A673 (cell line): ENCODE results near the gene TEC. TPM values are rescaled to one million over a fixed set of nuclear protein-coding genes. Genes with fewer than 3 reads are reported as not detected.

Experiments
- BruUV-seq: library from RNA; stranded (reverse); fragments of 400-500 nt; replicated peaks from 2 replicates; lab custom pipeline; 2021; lab: Mats Ljungman, UMichigan
- CTCF ChIA-PET: fragments of 300-600 bp; sonication (Branson Sonifier 250); formaldehyde crosslinking; loops from one replicate; lab custom pipeline; 2022; ENCODE audit warnings: antibody characterized with exemption; lab: Charles Lee
- POLR2A ChIA-PET: fragments of 300-600 bp; sonication (Branson Sonifier 250); formaldehyde crosslinking; loops from one replicate; lab custom pipeline; 2022; ENCODE audit warnings: antibody characterized with exemption; ENCODE audit not compliant: low non-redundant PET; lab: Charles Lee
- DNase-seq: peaks from one replicate; pipeline ENCODE4 v3.0.0-alpha.2; 2015; ENCODE audit warnings: low spot score
- H3K27ac ChIP-seq: fragments of 200-600 bp; sonication (generic); 2 replicates; pipeline ENCODE4 v1.5.1; 2016; ENCODE audit warnings: mixed run types, low read depth, mild to moderate bottlenecking, mixed read lengths, antibody characterized with exemption, low read length; ENCODE audit not compliant: poor library complexity, severe bottlenecking
- H3K27me3 ChIP-seq: fragments of 200-600 bp; sonication (generic); replicated peaks from 2 replicates; pipeline ENCODE4 v1.6.1; 2017; ENCODE audit warnings: mixed run types, low read depth, mild to moderate bottlenecking, mixed read lengths, antibody characterized with exemption, low read length; ENCODE audit not compliant: insufficient read depth, poor library complexity
- H3K36me3 ChIP-seq: fragments of 200-600 bp; sonication (generic); 2 replicates; pipeline ENCODE4 v1.6.1; 2016; ENCODE audit warnings: mixed run types, mild to moderate bottlenecking, mixed read lengths, antibody characterized with exemption, low read length; ENCODE audit not compliant: insufficient read depth, poor library complexity, severe bottlenecking
- H3K4me1 ChIP-seq: fragments of 200-600 bp; sonication (generic); 2 replicates; pipeline ENCODE4 v1.6.1; 2017; ENCODE audit warnings: mixed run types, mild to moderate bottlenecking, mixed read lengths, antibody characterized with exemption, low read length; ENCODE audit not compliant: insufficient read depth, poor library complexity, severe bottlenecking
- H3K4me3 ChIP-seq: fragments of 200-600 bp; sonication (generic); 2 replicates; pipeline ENCODE4 v1.5.1; 2016; ENCODE audit warnings: low read depth, mixed run types, mild to moderate bottlenecking, mixed read lengths, low read length; ENCODE audit not compliant: poor library complexity, severe bottlenecking
- H3K9me3 ChIP-seq: fragments of 200-600 bp; sonication (generic); 2 replicates; pipeline ENCODE4 v1.6.1; 2016; ENCODE audit warnings: mixed run types, low read depth, mild to moderate bottlenecking, mixed read lengths, antibody characterized with exemption, low read length; ENCODE audit not compliant: poor library complexity, severe bottlenecking
- CTCF ChIP-seq: fragments of 300-800, 200-600 bp; sonication (generic); conservative IDR thresholded peaks from 2 replicates; pipeline ENCODE4 v1.5.1; 2017; ENCODE audit warnings: low read depth, mild to moderate bottlenecking, antibody characterized with exemption, low read length, moderate library complexity, mixed read lengths
- EZH2 ChIP-seq: fragments of 200-600 bp; sonication (generic); IDR thresholded peaks from 2 replicates; pipeline ENCODE4 v1.6.1; 2017; ENCODE audit warnings: borderline replicate concordance, low read depth, mild to moderate bottlenecking, mixed read lengths, antibody characterized with exemption, low read length; ENCODE audit not compliant: poor library complexity, severe bottlenecking
- intact Hi-C: fragments of 100-400 bp; cut with micrococcal nuclease; formaldehyde crosslinking; loops from one replicate; pipeline ENCODE4 v1.10.0; 2022; ENCODE audit not compliant: unreplicated experiment
- total RNA-seq: library from RNA; stranded (reverse); gene quantifications from 2 replicates; pipeline ENCODE4 v1.2.3, GENCODE V29; 2021

TEC gene
- total RNA-seq, 1 experiment from 2014 or later: 6.8 TPM

GRCh38 chr4:48235050-48235449 is 34.6 kb downstream of the TEC start:
- H3K4me3 ChIP-seq: no peak overlapping the region
- no peak for DNase-seq
- no peak overlapping the region for H3K27ac ChIP-seq
- intact Hi-C loops: no loop called here
- no peaks in the 10 kb centered on the region for H3K27me3 ChIP-seq
- no peaks in the 10 kb centered on the region for H3K36me3 ChIP-seq
- POLR2A ChIA-PET: no interaction called here
- CTCF ChIA-PET: interaction anchor here (0.5 kb wide), 1 partner anchor 107 kb away, joined by 5 read pairs; no protein-coding TSS in a partner anchor
- no TSS peak for BruUV-seq
- H3K4me1 ChIP-seq: peaks cover 3% of the 10 kb centered on the region
- H3K9me3 ChIP-seq: no peaks in the 10 kb centered on the region
- TF ChIP-seq EZH2 (no peak), CTCF (no peak)

- Histone ChIP-seq H3K9me3 (no peaks in the 10 kb centered on the region), H3K4me3 (no peak overlapping the region), H3K27me3 (no peaks in the 10 kb centered on the region), H3K36me3 (no peaks in the 10 kb centered on the region), H3K27ac (no peak overlapping the region), H3K4me1 (peaks cover 3% of the 10 kb centered on the region)
- CTCF ChIA-PET: no interaction called here
- no peak for DNase-seq
- POLR2A ChIA-PET: no interaction called here
- BruUV-seq: no TSS peak
- TF ChIP-seq CTCF: no peak
- TF ChIP-seq EZH2: no peak
- intact Hi-C loops: no loop called here
Observed at GRCh38 chr4:48234575-48234974, 35.1 kb downstream of the TEC start.

GRCh38 chr4:48228949-48229348 is 40.7 kb downstream of the TEC start:
- Histone ChIP-seq H3K36me3 (no peaks in the 10 kb centered on the region), H3K9me3 (no peaks in the 10 kb centered on the region), H3K4me3 (no peak overlapping the region), H3K4me1 (no peaks in the 10 kb centered on the region), H3K27me3 (no peaks in the 10 kb centered on the region), H3K27ac (no peak overlapping the region)
- ChIA-PET CTCF (no interaction called here), POLR2A (no interaction called here)
- DNase-seq: no peak
- TF ChIP-seq CTCF: no peak
- intact Hi-C loops: no loop called here
- no TSS peak for BruUV-seq
